Keratinocyte (primary cell): ENCODE data around the gene ASCC2. TPM values are rescaled to one million over a fixed set of nuclear protein-coding genes. Genes with fewer than 3 reads are reported as not detected.

Experiments used
- DNase-seq: peaks from one replicate; pipeline ENCODE4 v3.0.0-alpha.2; 2011; ENCODE audit warnings: low read depth, missing footprints, low spot score
- FAIRE-seq: peaks from 2 replicates; lab custom pipeline; 2011; peaks lifted over from hg19 to GRCh38; lab: Jason Lieb, UNC
- H2AFZ ChIP-seq: 2 replicates; pipeline ENCODE4 v1.6.0; 2012; ENCODE audit warnings: low read length, control low read depth, inconsistent platforms; ENCODE audit not compliant: control insufficient read depth
- H3K27ac ChIP-seq: 2 replicates; pipeline ENCODE4 v1.5.1; 2011; ENCODE audit warnings: low read length; ENCODE audit not compliant: control insufficient read depth, insufficient read depth
- H3K27me3 ChIP-seq: 3 replicates; pipeline ENCODE4 v1.6.0; 2011; ENCODE audit warnings: low read length; ENCODE audit not compliant: control insufficient read depth, insufficient read depth; ENCODE audit errors: extremely low read depth
- H3K36me3 ChIP-seq, 2 experiments: 2 replicates in 1 of 2; 3 replicates in 1 of 2; pipeline ENCODE4 v1.5.1; 2011; ENCODE audit warnings: low read length in 2 of 2, mild to moderate bottlenecking in 1 of 2; ENCODE audit not compliant: control insufficient read depth in 2 of 2, insufficient read depth in 2 of 2; ENCODE audit errors: extremely low read depth in 1 of 2
- H3K4me1 ChIP-seq: 3 replicates; pipeline ENCODE4 v1.5.1; 2011; ENCODE audit warnings: low read length; ENCODE audit not compliant: control insufficient read depth, insufficient read depth; ENCODE audit errors: extremely low read depth
- H3K4me2 ChIP-seq: 3 replicates; pipeline ENCODE4 v1.6.0; 2011; ENCODE audit warnings: low read depth, low read length; ENCODE audit not compliant: control insufficient read depth, insufficient read depth; ENCODE audit errors: extremely low read depth
- H3K4me3 ChIP-seq, 3 experiments: fragments of 200-600 bp in 1 of 3; sonication (generic) in 1 of 3; 2 replicates in 2 of 3; 3 replicates in 1 of 3; pipeline ENCODE4 v1.5.1; 2011 to 2016; ENCODE audit warnings: low read length in 3 of 3, mild to moderate bottlenecking in 3 of 3, control low read depth in 2 of 3, inconsistent platforms in 1 of 3, low read depth in 1 of 3, mixed read lengths in 1 of 3, mixed run types in 1 of 3, moderate library complexity in 1 of 3; ENCODE audit not compliant: control insufficient read depth in 2 of 3, insufficient read depth in 2 of 3; ENCODE audit errors: extremely low read depth in 1 of 3
- H3K79me2 ChIP-seq: 2 replicates; pipeline ENCODE4 v1.6.0; 2012; ENCODE audit warnings: low read length; ENCODE audit not compliant: control insufficient read depth, insufficient read depth
- H3K9ac ChIP-seq: 3 replicates; pipeline ENCODE4 v1.6.0; 2011; ENCODE audit warnings: low read length; ENCODE audit not compliant: control insufficient read depth, insufficient read depth; ENCODE audit errors: extremely low read depth
- H3K9me1 ChIP-seq: 3 replicates; pipeline ENCODE4 v1.6.0; 2011; ENCODE audit warnings: low read length; ENCODE audit not compliant: control insufficient read depth, insufficient read depth; ENCODE audit errors: extremely low read depth
- H3K9me3 ChIP-seq: 2 replicates; pipeline ENCODE4 v1.5.1; 2012; ENCODE audit warnings: low read depth, low read length; ENCODE audit not compliant: control insufficient read depth
- H4K20me1 ChIP-seq: 3 replicates; pipeline ENCODE4 v1.6.0; 2011; ENCODE audit warnings: low read length; ENCODE audit not compliant: control insufficient read depth, insufficient read depth; ENCODE audit errors: extremely low read depth
- EZH2 ChIP-seq: IDR thresholded peaks from one replicate; pipeline ENCODE4 v1.6.1; 2012; ENCODE audit warnings: inconsistent platforms, mild to moderate bottlenecking, low read length, moderate library complexity
- dilution Hi-C: fragments of 300-500 bp; cut with MboI; formaldehyde crosslinking; loops from one replicate; pipeline ENCODE4 v1.7.0; 2020; ENCODE audit warnings: low sequenced_read_pairs; ENCODE audit not compliant: extremely low pct_ligation_motif_present
- polyA plus RNA-seq, 5 experiments: library from polyadenylated mRNA; depleted of rRNA in 3 of 5; stranded (reverse) in 3 of 5; stranded (forward) in 1 of 5; unstranded in 1 of 5; fragments of >200 nt; gene quantifications; 1 replicate in 1 of 5; 2 replicates in 3 of 5; 3 replicates in 1 of 5; pipeline versions ENCODE4 v1.2.1 to v1.2.3, GENCODE V29; 2011 to 2012; ENCODE audit warnings: missing spikeins in 2 of 5, low read depth in 1 of 5, low replicate concordance in 1 of 5
- TF ChIP-seq, protein P1 (sequence below), 3 experiments: IDR thresholded peaks in 1 of 3; conservative IDR thresholded peaks in 1 of 3; optimal IDR thresholded peaks in 1 of 3; 2 replicates in 2 of 3; 3 replicates in 1 of 3; pipeline versions ENCODE3 to v1.5.1; 2011; ENCODE audit warnings: low read length in 3 of 3, mild to moderate bottlenecking in 3 of 3, moderate library complexity in 2 of 3, control low read depth in 1 of 3, inconsistent platforms in 1 of 3; ENCODE audit not compliant: insufficient read depth in 2 of 3; ENCODE audit errors: extremely low read depth in 1 of 3

The ASCC2 gene
- polyA plus RNA-seq, 1 donor (not counting 4 experiments of a cell fraction or from before 2014, with no cell fraction given) = 51.3 TPM

DNA sequence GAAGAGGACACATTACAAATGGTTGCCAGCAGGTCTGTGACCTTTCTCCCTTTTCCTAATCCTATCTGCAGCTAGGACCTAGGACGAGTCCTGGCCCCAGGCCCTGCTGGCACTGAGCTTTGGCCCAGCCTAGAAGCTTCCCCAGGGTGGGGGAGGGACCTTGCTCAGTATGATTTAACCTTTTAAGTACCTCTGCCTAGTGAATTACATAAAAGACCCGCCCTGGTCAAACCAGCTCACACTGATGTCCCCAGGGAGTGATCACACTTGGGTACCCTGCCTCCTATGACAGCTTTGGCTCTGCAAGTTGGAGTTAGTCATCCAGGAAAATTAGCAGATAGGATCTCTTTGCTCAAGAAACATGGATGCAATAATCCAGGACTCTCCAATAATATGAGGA is 21.9 kb downstream of the ASCC2 start:
- Histone ChIP-seq H3K4me1 (peaks cover 23% of the 10 kb centered on the region), H3K36me3 (peaks cover 19 to 53% of the 10 kb centered on the region in 2 experiments), H3K9ac (no peak overlapping the region)

GRCh38 chr22:29815580-29815979 is 22.5 kb downstream of the ASCC2 start:
- no peak overlapping the region for H3K4me3 ChIP-seq
- H3K27me3 ChIP-seq = no peaks in the 10 kb centered on the region
- H4K20me1 ChIP-seq = no peaks in the 10 kb centered on the region
- no peaks in the 10 kb centered on the region for H3K9me3 ChIP-seq
- H3K79me2 ChIP-seq = no peaks in the 10 kb centered on the region
- DNase-seq (no peak), FAIRE-seq (no peak)
- peaks cover 19 to 53% of the 10 kb centered on the region in 2 experiments for H3K36me3 ChIP-seq
- peaks cover 4% of the 10 kb centered on the region for H3K9me1 ChIP-seq
- TF ChIP-seq, protein P1, sequence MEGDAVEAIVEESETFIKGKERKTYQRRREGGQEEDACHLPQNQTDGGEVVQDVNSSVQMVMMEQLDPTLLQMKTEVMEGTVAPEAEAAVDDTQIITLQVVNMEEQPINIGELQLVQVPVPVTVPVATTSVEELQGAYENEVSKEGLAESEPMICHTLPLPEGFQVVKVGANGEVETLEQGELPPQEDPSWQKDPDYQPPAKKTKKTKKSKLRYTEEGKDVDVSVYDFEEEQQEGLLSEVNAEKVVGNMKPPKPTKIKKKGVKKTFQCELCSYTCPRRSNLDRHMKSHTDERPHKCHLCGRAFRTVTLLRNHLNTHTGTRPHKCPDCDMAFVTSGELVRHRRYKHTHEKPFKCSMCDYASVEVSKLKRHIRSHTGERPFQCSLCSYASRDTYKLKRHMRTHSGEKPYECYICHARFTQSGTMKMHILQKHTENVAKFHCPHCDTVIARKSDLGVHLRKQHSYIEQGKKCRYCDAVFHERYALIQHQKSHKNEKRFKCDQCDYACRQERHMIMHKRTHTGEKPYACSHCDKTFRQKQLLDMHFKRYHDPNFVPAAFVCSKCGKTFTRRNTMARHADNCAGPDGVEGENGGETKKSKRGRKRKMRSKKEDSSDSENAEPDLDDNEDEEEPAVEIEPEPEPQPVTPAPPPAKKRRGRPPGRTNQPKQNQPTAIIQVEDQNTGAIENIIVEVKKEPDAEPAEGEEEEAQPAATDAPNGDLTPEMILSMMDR (optimal IDR thresholded peaks at IDR 0.05 in 1 of 3, IDR thresholded peaks at IDR 0.05 in 1 of 3, conservative IDR thresholded peaks at IDR 0.05 in 1 of 3; ENCODE audit: extremely low read depth in 1 of 3, insufficient read depth in 2 of 3, low read length in 3 of 3) = no peak
- TF ChIP-seq EZH2 = no peak
- H2AFZ ChIP-seq = no peak overlapping the region
- dilution Hi-C loops = no loop called here
- no peak overlapping the region for H3K4me2 ChIP-seq
- H3K9ac ChIP-seq = no peak overlapping the region
- H3K4me1 ChIP-seq = peaks cover 20% of the 10 kb centered on the region
- no peak overlapping the region for H3K27ac ChIP-seq

More for the DNA sequence above, 21.9 kb downstream of the ASCC2 start:
- FAIRE-seq = no peak
- Histone ChIP-seq H4K20me1 (no peaks in the 10 kb centered on the region), H3K4me3 (no peak overlapping the region), H3K27ac (no peak overlapping the region), H2AFZ (no peak overlapping the region), H3K4me2 (no peak overlapping the region), H3K79me2 (no peaks in the 10 kb centered on the region), H3K9me1 (peaks cover 4% of the 10 kb centered on the region), H3K27me3 (no peaks in the 10 kb centered on the region), H3K9me3 (no peaks in the 10 kb centered on the region)
- TF ChIP-seq, protein P1 (optimal IDR thresholded peaks at IDR 0.05 in 1 of 3, IDR thresholded peaks at IDR 0.05 in 1 of 3, conservative IDR thresholded peaks at IDR 0.05 in 1 of 3; ENCODE audit: extremely low read depth in 1 of 3, insufficient read depth in 2 of 3, low read length in 3 of 3) = no peak
- no peak for TF ChIP-seq EZH2
- no peak for DNase-seq
- dilution Hi-C loops = no loop called here
